Placental pericyte (primary cell): Measurements from ENCODE around the gene ZBTB7B. TPM values are rescaled to one million over a fixed set of nuclear protein-coding genes. Genes with fewer than 3 reads are reported as not detected.

Experiments
- small RNA-seq: library from RNA; depleted of rRNA; stranded (forward); fragments of <200 nt; gene quantifications from one replicate; pipeline ENCODE3, GENCODE V24; 2012; ENCODE audit warnings: low replicate concordance
- total RNA-seq: library from RNA; depleted of rRNA; stranded (reverse); fragments of >200 nt; gene quantifications from 2 replicates; pipeline ENCODE4 v1.2.3, GENCODE V29; 2012

ZBTB7B gene
- total RNA-seq: 30.4 and 31.4 TPM in 2 replicates

GRCh38 chr1:155002464-155003226 is at the start of gene ZBTB7B:
ZBTB7B (plus strand) TSS chr1:155002802; CDS start chr1:155014661, 11,859 bp downstream.

GRCh38 chr1:154955718-154956543 is 46.7 kb upstream of the ZBTB7B start, which contains the start of gene PBXIP1:
PBXIP1 (minus strand) TSS chr1:154956099; CDS start chr1:154953721, 2,378 bp downstream.

GRCh38 chr1:154961207-154962155 is 41.1 kb upstream of the ZBTB7B start, which contains the start of gene PYGO2:
PYGO2 (minus strand) TSS chr1:154961782; CDS start chr1:154961576, 206 bp downstream.

GRCh38 chr1:154970631-154971340 is 31.8 kb upstream of the ZBTB7B start, which contains the start of gene SHC1:
SHC1 (minus strand) TSS chr1:154970747; CDS start chr1:154970526, 221 bp downstream.

GRCh38 chr1:154974102-154974807 is 28.3 kb upstream of the ZBTB7B start, which contains the start of gene CKS1B:
CKS1B (plus strand) TSS chr1:154974681; CDS start chr1:154974746, 65 bp downstream.

GRCh38 chr1:154982897-154983648 is 19.5 kb upstream of the ZBTB7B start, which contains the start of gene FLAD1:
FLAD1 (plus strand) TSS chr1:154983344; CDS start chr1:154983695, 351 bp downstream.

GRCh38 chr1:154993572-154994268 is 8.9 kb upstream of the ZBTB7B start, which contains the start of gene LENEP:
LENEP (plus strand) TSS chr1:154993586; CDS start chr1:154993608, 22 bp downstream.

GRCh38 chr1:155033524-155033923 is 30.9 kb downstream of the ZBTB7B start, which contains the start of the genes DCST1 and DCST2:
DCST1 (plus strand) TSS chr1:155033824; CDS start chr1:155034037, 213 bp downstream.
DCST2 (minus strand) TSS chr1:155033781; CDS start chr1:155033701, 80 bp downstream.

GRCh38 chr1:155050560-155051341 is 48.1 kb downstream of the ZBTB7B start, which contains the start of gene ADAM15:
ADAM15 (plus strand) TSS chr1:155051316; CDS start chr1:155051387, 71 bp downstream.

GRCh38 chr1:155063550-155064110 is 61.0 kb downstream of the ZBTB7B start, which contains the start of gene EFNA4:
EFNA4 (plus strand) TSS chr1:155063740; CDS start chr1:155063824, 84 bp downstream.

Small RNA genes within 50 kb of the gene (small RNA-seq; reads per million reads assigned to genes)
- gene MIR4258: not detected

Other genes starting within 250 kb of the ZBTB7B start
- gene KCNN3, start 132.5 kb upstream of the ZBTB7B start, total RNA-seq: under 0.01 TPM in 1 of 2 replicates, not detected in the other
- 6.3 and 7.0 TPM in 2 replicates for gene PMVK, start 66.1 kb upstream of the ZBTB7B start, total RNA-seq
- 35.4 and 80.8 TPM in 2 replicates for gene PBXIP1, start 46.7 kb upstream of the ZBTB7B start, total RNA-seq
- 18.8 and 20.4 TPM in 2 replicates for gene PYGO2, start 41.0 kb upstream of the ZBTB7B start, total RNA-seq
- 325 and 447 TPM in 2 replicates for gene SHC1, start 32.1 kb upstream of the ZBTB7B start, total RNA-seq
- 17.7 and 101 TPM in 2 replicates for gene CKS1B, start 28.1 kb upstream of the ZBTB7B start, total RNA-seq
- gene FLAD1, start 19.5 kb upstream of the ZBTB7B start, total RNA-seq: 23.4 and 36.7 TPM in 2 replicates
- gene LENEP, start 9.2 kb upstream of the ZBTB7B start, total RNA-seq: 0.86 TPM in 1 of 2 replicates, not detected in the other
- 0.66 TPM in 1 of 2 replicates, not detected in the other for gene DCST2, start 31.0 kb downstream of the ZBTB7B start, total RNA-seq
- not detected in 2 replicates for gene DCST1, start 31.0 kb downstream of the ZBTB7B start, total RNA-seq
- 53.7 and 63.5 TPM in 2 replicates for gene ADAM15, start 48.5 kb downstream of the ZBTB7B start, total RNA-seq
- 2.0 and 3.0 TPM in 2 replicates for gene EFNA4, start 60.9 kb downstream of the ZBTB7B start, total RNA-seq
- 0.43 and 0.66 TPM in 2 replicates for gene EFNA3, start 76.0 kb downstream of the ZBTB7B start, total RNA-seq
- gene EFNA1, start 125.1 kb downstream of the ZBTB7B start, total RNA-seq: 0.14 TPM in 1 of 2 replicates, not detected in the other
- gene SLC50A1, start 133.1 kb downstream of the ZBTB7B start, total RNA-seq: 27.9 and 45.3 TPM in 2 replicates
- 24.9 and 28.6 TPM in 2 replicates for gene DPM3, start 137.7 kb downstream of the ZBTB7B start, total RNA-seq
- gene KRTCAP2, start 170.5 kb downstream of the ZBTB7B start, total RNA-seq: 74.2 and 127 TPM in 2 replicates
- gene TRIM46, start 171.0 kb downstream of the ZBTB7B start, total RNA-seq: 4.4 and 8.7 TPM in 2 replicates
- 11.7 and 41.6 TPM in 2 replicates for gene THBS3, start 205.1 kb downstream of the ZBTB7B start, total RNA-seq
- 45.3 and 63.3 TPM in 2 replicates for gene MTX1, start 205.9 kb downstream of the ZBTB7B start, total RNA-seq